ENCODE measurements around the gene ZNF557.
"Not testable (repeated sequence)": the region's sequence is repeated elsewhere in the genome, so short reads cannot be mapped to it uniquely, and the experiment has no call there.

ZNF557 gene

GRCh38 chr19:7069042-7069903, at the start of gene ZNF557:
TSS of gene ZNF557 (plus strand) at chr19:7069703. CDS start at chr19:7075075, 5,372 bp downstream.
- peak within 1 kb of the TSS; percentile 95 for H3K4me3 ChIP-seq (ENCODE audit: low read depth, low read length)
- in situ Hi-C loops (cut with HindIII; ENCODE audit: low sequenced_read_pairs): no loop called here
- TF ChIP-seq CTCF (IDR thresholded peaks at IDR 0.05; ENCODE audit: low read depth, low read length, missing control alignments): no peak
- DNase-seq (ENCODE audit: low read depth): peak; percentile 92

GRCh38 chr19:7021331-7021730, 48.2 kb upstream of the ZNF557 start, which contains the start of gene MBD3L2B:
TSS of gene MBD3L2B (minus strand) at chr19:7021431. CDS start at chr19:7021397, 34 bp downstream.
- H3K4me3 ChIP-seq (ENCODE audit: low read depth, low read length); in situ Hi-C loops (cut with HindIII; ENCODE audit: low sequenced_read_pairs); DNase-seq (ENCODE audit: low read depth): not testable (repeated sequence)

GRCh38 chr19:7028790-7029189, 40.7 kb upstream of the ZNF557 start:
- in situ Hi-C loops (cut with HindIII; ENCODE audit: low sequenced_read_pairs); DNase-seq (ENCODE audit: low read depth); H3K4me3 ChIP-seq (ENCODE audit: low read depth, low read length): not testable (repeated sequence)

- DNase-seq (ENCODE audit: low read depth); in situ Hi-C loops (cut with HindIII; ENCODE audit: low sequenced_read_pairs); H3K4me3 ChIP-seq (ENCODE audit: low read depth, low read length): not testable (repeated sequence)
These were observed 39.2 kb upstream of the ZNF557 start, which contains the start of gene MBD3L5 for GRCh38 chr19:7030278-7030677. TSS of gene MBD3L5 (plus strand) at chr19:7030578. CDS start at chr19:7030612, 34 bp downstream.

- H3K4me3 ChIP-seq (ENCODE audit: low read depth, low read length); DNase-seq (ENCODE audit: low read depth); in situ Hi-C loops (cut with HindIII; ENCODE audit: low sequenced_read_pairs): not testable (repeated sequence)
These were observed 29.4 kb upstream of the ZNF557 start, which contains the start of gene MBD3L4 for GRCh38 chr19:7040079-7040478. TSS of gene MBD3L4 (minus strand) at chr19:7040179. CDS start at chr19:7040144, 35 bp downstream.

GRCh38 chr19:7041563-7041962, 27.9 kb upstream of the ZNF557 start:
- H3K4me3 ChIP-seq (ENCODE audit: low read depth, low read length); in situ Hi-C loops (cut with HindIII; ENCODE audit: low sequenced_read_pairs); DNase-seq (ENCODE audit: low read depth): not testable (repeated sequence)

GRCh38 chr19:7049021-7049420, 20.5 kb upstream of the ZNF557 start, which contains the start of gene MBD3L2:
TSS of gene MBD3L2 (plus strand) at chr19:7049321. CDS start at chr19:7049374, 53 bp downstream.
- in situ Hi-C loops (cut with HindIII; ENCODE audit: low sequenced_read_pairs); H3K4me3 ChIP-seq (ENCODE audit: low read depth, low read length); DNase-seq (ENCODE audit: low read depth): not testable (repeated sequence)

GRCh38 chr19:7051421-7051820, 18.1 kb upstream of the ZNF557 start:
- in situ Hi-C loops (cut with HindIII; ENCODE audit: low sequenced_read_pairs); DNase-seq (ENCODE audit: low read depth); H3K4me3 ChIP-seq (ENCODE audit: low read depth, low read length): not testable (repeated sequence)

GRCh38 chr19:7052896-7053295, 16.6 kb upstream of the ZNF557 start:
- H3K4me3 ChIP-seq (ENCODE audit: low read depth, low read length); in situ Hi-C loops (cut with HindIII; ENCODE audit: low sequenced_read_pairs); DNase-seq (ENCODE audit: low read depth): not testable (repeated sequence)

- in situ Hi-C loops (cut with HindIII; ENCODE audit: low sequenced_read_pairs); DNase-seq (ENCODE audit: low read depth): not testable (repeated sequence)
These were observed 14.7 kb upstream of the ZNF557 start for GRCh38 chr19:7054635-7055368.

GRCh38 chr19:7055679-7056078, 13.8 kb upstream of the ZNF557 start:
- in situ Hi-C loops (cut with HindIII; ENCODE audit: low sequenced_read_pairs); H3K4me3 ChIP-seq (ENCODE audit: low read depth, low read length); DNase-seq (ENCODE audit: low read depth): not testable (repeated sequence)

More at GRCh38 chr19:7054635-7055368, 14.7 kb upstream of the ZNF557 start:
- H3K4me3 ChIP-seq (ENCODE audit: low read depth, low read length): not testable (repeated sequence)

- in situ Hi-C loops (cut with HindIII; ENCODE audit: low sequenced_read_pairs): not testable (repeated sequence)
These were observed 13.1 kb upstream of the ZNF557 start for GRCh38 chr19:7056371-7056770.

GRCh38 chr19:7058576-7058975, 10.9 kb upstream of the ZNF557 start, which contains the start of gene MBD3L3:
TSS of gene MBD3L3 (minus strand) at chr19:7058676. CDS start at chr19:7058605, 71 bp downstream.
- in situ Hi-C loops (cut with HindIII; ENCODE audit: low sequenced_read_pairs); DNase-seq (ENCODE audit: low read depth); H3K4me3 ChIP-seq (ENCODE audit: low read depth, low read length): not testable (repeated sequence)

More at GRCh38 chr19:7056371-7056770, 13.1 kb upstream of the ZNF557 start:
- DNase-seq (ENCODE audit: low read depth); H3K4me3 ChIP-seq (ENCODE audit: low read depth, low read length): not testable (repeated sequence)

- DNase-seq (ENCODE audit: low read depth); H3K4me3 ChIP-seq (ENCODE audit: low read depth, low read length); in situ Hi-C loops (cut with HindIII; ENCODE audit: low sequenced_read_pairs): not testable (repeated sequence)
These were observed 9.5 kb upstream of the ZNF557 start for GRCh38 chr19:7059977-7060376.

Measured in astrocyte of the cerebellum (primary cell).